GM10847 (cell line): ENCODE data around the gene PKP1.

Source experiments
- POLR2A ChIP-seq: IDR thresholded peaks from 2 replicates; pipeline ENCODE4 v1.6.1; 2011; ENCODE audit not compliant: insufficient read length; ENCODE audit errors: extremely low read depth

The PKP1 gene

GRCh38 chr1:201310251-201310985, 27.1 kb downstream of the PKP1 start:
- no peak for TF ChIP-seq POLR2A

GRCh38 chr1:201310986-201311355, 27.7 kb downstream of the PKP1 start:
- no peak for TF ChIP-seq POLR2A

DNA sequence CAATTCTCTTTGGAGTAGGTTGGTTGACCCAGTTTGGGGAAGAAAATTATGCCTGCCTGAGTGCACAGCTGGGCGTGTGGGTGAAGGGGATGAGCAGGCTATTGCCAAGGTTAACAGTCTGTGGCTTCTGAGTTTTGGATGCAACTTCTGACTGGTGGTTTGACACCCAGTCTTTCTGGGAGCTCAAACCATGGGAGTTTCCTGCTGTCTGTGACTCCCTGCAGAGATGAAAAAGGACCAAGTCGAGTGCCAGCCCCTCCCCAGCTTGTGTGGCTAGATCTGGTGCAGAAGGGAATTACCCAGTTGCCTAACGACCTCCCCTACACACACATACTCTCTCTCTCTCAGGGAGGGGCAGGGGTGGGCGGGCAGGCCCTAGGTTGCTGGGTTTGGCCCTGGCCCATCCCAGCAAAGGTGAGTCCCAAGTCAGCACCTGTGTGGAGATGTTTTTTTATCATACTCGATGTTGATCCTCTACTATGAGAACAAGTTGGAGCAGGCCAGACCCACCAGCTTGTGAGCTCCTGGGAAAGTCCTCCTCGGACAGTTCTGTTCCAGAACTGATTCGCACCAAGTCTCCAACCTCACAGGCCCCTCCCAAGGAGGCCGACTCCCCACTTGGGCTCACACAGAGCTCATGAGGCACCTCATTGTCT, 28.2 kb downstream of the PKP1 start:
- TF ChIP-seq POLR2A = no peak

- no peak for TF ChIP-seq POLR2A
Measured at GRCh38 chr1:201312298-201312697, 29.0 kb downstream of the PKP1 start.

GRCh38 chr1:201313086-201313485, 29.8 kb downstream of the PKP1 start:
- TF ChIP-seq POLR2A = no peak

DNA sequence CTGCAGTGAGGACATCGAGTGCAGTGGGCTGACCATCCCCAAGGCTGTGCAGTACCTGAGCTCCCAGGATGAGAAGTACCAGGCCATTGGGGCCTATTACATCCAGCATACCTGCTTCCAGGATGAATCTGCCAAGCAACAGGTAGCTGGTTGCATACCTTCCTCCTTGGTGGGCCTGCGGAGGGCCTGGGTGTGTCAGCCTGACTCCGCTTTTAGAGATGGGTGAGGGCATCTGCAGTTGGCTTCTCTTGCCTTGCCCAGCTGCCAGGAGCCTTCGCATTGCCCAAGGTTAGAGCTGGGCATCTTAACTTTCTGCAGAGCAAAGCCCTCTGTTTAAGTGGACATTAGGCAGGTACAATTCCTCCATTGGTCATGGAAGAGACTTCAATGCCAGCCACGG, 33.2 kb downstream of the PKP1 start:
- TF ChIP-seq POLR2A = no peak

- no peak for TF ChIP-seq POLR2A
Measured at GRCh38 chr1:201317551-201317950, 34.2 kb downstream of the PKP1 start.

GRCh38 chr1:201318504-201319340, 35.4 kb downstream of the PKP1 start:
- TF ChIP-seq POLR2A = no peak

DNA sequence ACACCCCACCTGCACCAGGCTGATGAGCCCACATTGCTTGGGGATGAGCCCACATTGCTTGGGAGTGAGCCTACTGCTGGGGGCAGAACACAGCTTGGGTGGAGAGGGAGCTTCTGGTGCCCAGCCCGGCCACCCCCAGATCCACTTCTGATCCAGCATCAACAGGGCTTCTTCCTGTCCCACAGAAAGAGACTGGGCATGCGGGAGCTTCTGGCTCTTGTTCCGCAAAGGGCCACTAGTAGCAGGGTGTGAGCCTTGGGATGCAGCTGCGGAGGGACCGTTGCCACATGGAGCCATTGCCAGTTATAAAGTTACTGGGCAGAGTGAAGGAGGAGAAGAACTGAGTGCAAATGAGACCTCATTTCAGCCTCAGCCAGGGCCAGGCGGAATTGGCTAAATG, 36.3 kb downstream of the PKP1 start:
- TF ChIP-seq POLR2A = no peak

DNA sequence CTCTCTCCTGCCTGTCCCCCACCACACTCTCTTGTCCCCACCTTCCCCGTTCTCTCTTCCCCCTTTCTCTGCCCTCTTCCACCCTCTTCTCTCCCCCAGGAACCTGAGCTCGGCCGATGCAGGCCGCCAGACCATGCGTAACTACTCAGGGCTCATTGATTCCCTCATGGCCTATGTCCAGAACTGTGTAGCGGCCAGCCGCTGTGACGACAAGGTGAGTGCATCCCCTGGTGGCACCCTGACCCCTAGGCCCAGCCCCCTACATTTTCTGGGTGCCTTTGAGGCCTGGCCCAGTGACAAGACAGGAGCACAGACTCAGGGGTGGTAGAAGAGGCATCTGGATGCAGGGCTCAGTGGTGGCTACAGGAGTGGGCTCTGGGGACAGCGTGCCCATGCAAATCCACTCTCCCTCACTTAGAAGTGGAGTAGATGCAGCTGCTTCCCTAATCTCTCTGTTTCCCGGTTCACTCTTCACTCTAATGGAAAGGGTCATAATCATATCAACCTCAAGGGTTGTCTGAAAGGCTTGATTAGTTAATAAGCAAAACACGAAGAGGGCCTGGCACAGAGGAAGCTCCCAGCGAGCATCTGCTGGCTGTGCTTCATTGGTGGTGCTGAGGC, 37.0 kb downstream of the PKP1 start:
- no peak for TF ChIP-seq POLR2A

DNA sequence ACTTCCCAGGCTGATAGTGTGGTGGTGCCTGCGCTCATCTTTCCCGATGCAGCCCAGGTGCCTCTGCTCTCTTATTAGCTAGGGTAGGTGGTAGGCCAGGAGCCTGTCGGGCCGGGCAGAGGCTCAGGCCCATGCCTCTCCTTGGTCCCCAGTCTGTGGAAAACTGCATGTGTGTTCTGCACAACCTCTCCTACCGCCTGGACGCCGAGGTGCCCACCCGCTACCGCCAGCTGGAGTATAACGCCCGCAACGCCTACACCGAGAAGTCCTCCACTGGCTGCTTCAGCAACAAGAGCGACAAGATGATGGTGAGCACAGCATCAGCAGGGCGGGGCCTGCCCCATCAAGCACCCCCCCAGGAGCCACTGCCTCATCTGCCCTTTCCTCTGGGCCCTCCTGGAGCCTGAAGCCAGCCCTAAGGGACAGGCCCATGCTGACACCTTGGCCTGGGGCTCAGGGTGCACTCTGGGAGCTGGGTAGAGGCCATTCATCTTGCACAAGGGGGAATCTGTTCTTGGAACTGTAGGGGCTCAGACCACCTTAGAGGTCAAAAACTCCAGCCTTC, 38.6 kb downstream of the PKP1 start:
- no peak for TF ChIP-seq POLR2A

GRCh38 chr1:201322653-201323510, 39.6 kb downstream of the PKP1 start:
- TF ChIP-seq POLR2A = no peak

DNA sequence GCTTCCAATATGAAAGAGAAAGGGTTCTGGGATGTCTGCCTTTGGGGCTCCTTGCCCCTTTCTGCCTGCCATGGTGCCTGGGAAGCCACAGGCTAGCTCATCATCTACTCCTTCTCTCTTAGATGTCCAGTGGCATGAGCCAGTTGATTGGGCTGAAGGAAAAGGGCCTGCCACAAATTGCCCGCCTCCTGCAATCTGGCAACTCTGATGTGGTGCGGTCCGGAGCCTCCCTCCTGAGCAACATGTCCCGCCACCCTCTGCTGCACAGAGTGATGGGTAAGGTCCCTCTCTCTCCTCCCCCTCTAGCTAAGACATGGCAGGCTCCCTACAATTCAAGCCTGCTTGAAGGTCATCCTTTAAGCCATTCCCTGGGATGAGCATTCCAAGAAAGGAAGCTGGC, 41.0 kb downstream of the PKP1 start:
- no peak for TF ChIP-seq POLR2A

DNA sequence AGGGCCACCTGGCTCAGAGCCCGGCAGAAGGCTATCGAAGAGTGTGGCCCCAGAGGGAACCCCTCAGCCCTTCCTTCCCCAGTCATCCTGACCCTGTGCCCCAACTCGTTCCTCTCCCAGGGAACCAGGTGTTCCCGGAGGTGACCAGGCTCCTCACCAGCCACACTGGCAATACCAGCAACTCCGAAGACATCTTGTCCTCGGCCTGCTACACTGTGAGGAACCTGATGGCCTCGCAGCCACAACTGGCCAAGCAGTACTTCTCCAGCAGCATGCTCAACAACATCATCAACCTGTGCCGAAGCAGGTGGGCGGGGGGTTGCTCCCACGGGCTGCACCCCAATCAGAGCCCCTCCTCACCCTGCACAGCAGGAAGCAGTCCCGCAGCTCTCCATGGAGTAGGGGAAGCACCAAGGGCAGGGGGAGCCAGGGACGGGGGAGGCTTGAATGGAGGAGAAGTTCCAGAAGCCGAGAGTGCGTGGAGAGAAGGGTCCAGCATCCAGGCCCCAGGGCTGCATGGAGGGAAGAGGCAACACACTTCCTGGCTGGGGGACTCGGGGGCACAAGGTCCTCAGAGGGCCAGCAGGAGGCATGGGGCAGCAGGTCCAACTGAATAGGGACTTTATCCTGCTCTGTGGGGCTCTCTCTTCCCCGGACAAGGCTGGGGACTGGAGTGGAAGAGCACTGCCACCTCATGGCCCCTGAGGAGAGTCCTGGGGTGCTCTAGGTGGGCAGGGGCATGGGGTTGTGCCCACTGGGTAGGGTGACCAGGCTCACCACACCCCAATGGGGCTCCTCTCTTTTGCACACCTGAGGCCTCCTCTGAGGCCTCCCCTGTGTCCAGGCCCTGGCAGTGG, 41.7 kb downstream of the PKP1 start:
- TF ChIP-seq POLR2A = no peak

DNA sequence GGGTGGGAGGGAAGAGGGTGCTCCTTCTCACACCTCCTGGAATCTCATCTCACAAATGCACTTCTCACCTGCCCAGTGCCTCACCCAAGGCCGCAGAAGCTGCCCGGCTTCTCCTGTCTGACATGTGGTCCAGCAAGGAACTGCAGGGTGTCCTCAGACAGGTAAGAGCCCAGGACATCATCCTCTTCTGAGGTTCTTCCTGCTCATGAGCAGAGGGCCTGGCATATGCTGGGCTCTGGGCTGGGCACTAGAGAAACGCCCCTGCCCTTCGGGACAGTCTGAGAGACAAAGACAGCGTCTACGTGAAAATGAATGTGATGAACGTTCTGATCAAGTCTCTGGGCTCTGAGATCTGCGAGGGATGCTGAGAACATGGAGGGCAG, 42.4 kb downstream of the PKP1 start:
- TF ChIP-seq POLR2A = no peak
